ENCODE measurements around the gene ANAPC5. TPM values are rescaled to one million over a fixed set of nuclear protein-coding genes. Genes with fewer than 3 reads are reported as not detected.
A peak's percentile ranks its signal among the peaks of the same experiment; 100 is the strongest.

ANAPC5 gene
- total RNA-seq, 1 experiment from 2014 or later = 199 TPM

GRCh38 chr12:121297435-121297991, 54.7 kb downstream of the ANAPC5 start:
- Histone ChIP-seq H3F3A (ENCODE audit: low read length, unreplicated experiment) (no peaks in the 10 kb centered on the region), H2AFZ (ENCODE audit: low read length) (peak overlapping the region; percentile 88), H3K9me2 (replicated peaks; ENCODE audit: low read length) (no peaks in the 10 kb centered on the region), H3K36me3 (ENCODE audit: low read depth, low read length) (no peaks in the 10 kb centered on the region), H4K20me1 (ENCODE audit: low read length) (peaks cover 6% of the 10 kb centered on the region; the same call in 1 of the 2 replicates), H3K27ac (ENCODE audit: low read length) (no peak overlapping the region; the same call in 1 of the 2 replicates), H3K4me3 (ENCODE audit: low read length) (peak overlapping the region; percentile 76), H3K4me1 (ENCODE audit: insufficient read depth, low read length) (peaks cover 16% of the 10 kb centered on the region), H3K9ac (ENCODE audit: low read length) (peak overlapping the region; percentile 73), H3K27me3 (ENCODE audit: low read length) (no peaks in the 10 kb centered on the region), H3K4me2 (ENCODE audit: low read length) (peak overlapping the region; percentile 88), H3K9me3 (ENCODE audit: low read length) (no peaks in the 10 kb centered on the region), H3K79me2 (ENCODE audit: low read length) (peaks cover 37% of the 10 kb centered on the region)
- no peak for TF ChIP-seq CTCF (conservative IDR thresholded peaks at IDR 0.05; ENCODE audit: low read depth, low read length)
- ChIA-PET CTCF (interaction anchor here (0.6 kb wide), 1 partner anchor 255 kb away, joined by 4 read pairs; no protein-coding TSS in a partner anchor), POLR2A (ENCODE audit: unreplicated experiment) (interaction anchor here (1.0 kb wide), 1 partner anchor 20 kb away, joined by 6 read pairs; no protein-coding TSS in a partner anchor)
- DNase-seq (peak; percentile 30), ATAC-seq (peak; percentile 12)
- intact Hi-C loops (cut with micrococcal nuclease) = no loop called here
- BruUV-seq (replicated peaks) = no TSS peak

GRCh38 chr12:121296618-121297434, 55.4 kb downstream of the ANAPC5 start, which contains the start of gene CAMKK2:
Gene CAMKK2, minus strand, starts transcription at chr12:121296709. Its CDS starts 22,183 bp downstream, at chr12:121274526.
- peak within 1 kb of the TSS; percentile 88 for H2AFZ ChIP-seq (ENCODE audit: low read length)
- no peaks in the 10 kb centered on the region for H3K9me2 ChIP-seq (replicated peaks; ENCODE audit: low read length)
- H4K20me1 ChIP-seq (ENCODE audit: low read length) = peaks cover 6% of the 10 kb centered on the region; the same call in 1 of the 2 replicates
- H3K27ac ChIP-seq (ENCODE audit: low read length) = peak within 1 kb of the TSS; percentile 21; the same call in 1 of the 2 replicates
- intact Hi-C loops (cut with micrococcal nuclease) = no loop called here
- ChIA-PET POLR2A (ENCODE audit: unreplicated experiment) (interaction anchor here (0.5 to 1.0 kb wide), 5 partner anchors 9 to 716 kb away, joined by 5 to 14 read pairs (median 6); partner anchors contain the start of gene POP5), CTCF (interaction anchor here (0.6 kb wide), 3 partner anchors 45 to 256 kb away, joined by 4 to 8 read pairs (median 8); no protein-coding TSS in a partner anchor)
- H3K9ac ChIP-seq (ENCODE audit: low read length) = peak within 1 kb of the TSS; percentile 94
- DNase-seq (peak; percentile 91), ATAC-seq (peak; percentile 75)
- BruUV-seq (replicated peaks) = TSS peak; percentile 86
- no peaks in the 10 kb centered on the region for H3K9me3 ChIP-seq (ENCODE audit: low read length)
- no peaks in the 10 kb centered on the region for H3K36me3 ChIP-seq (ENCODE audit: low read depth, low read length)
- H3K79me2 ChIP-seq (ENCODE audit: low read length) = peaks cover 40% of the 10 kb centered on the region
- no peaks in the 10 kb centered on the region for H3F3A ChIP-seq (ENCODE audit: low read length, unreplicated experiment)
- TF ChIP-seq EZH2 (IDR thresholded peaks at IDR 0.05; ENCODE audit: low read length, unreplicated experiment) = no peak
- TF ChIP-seq EZH2phosphoT487 (IDR thresholded peaks at IDR 0.05; ENCODE audit: borderline replicate concordance, low read length) = no peak
- peak; percentile 43 for TF ChIP-seq CTCF (conservative IDR thresholded peaks at IDR 0.05; ENCODE audit: low read depth, low read length)
- H3K4me3 ChIP-seq (ENCODE audit: low read length) = peak within 1 kb of the TSS; percentile 77
- peak within 1 kb of the TSS; percentile 92 for H3K4me2 ChIP-seq (ENCODE audit: low read length)
- H3K4me1 ChIP-seq (ENCODE audit: insufficient read depth, low read length) = peaks cover 12% of the 10 kb centered on the region
- no peaks in the 10 kb centered on the region for H3K27me3 ChIP-seq (ENCODE audit: low read length)
